ENCODE measurements around the gene PRDM5. TPM values are rescaled to one million over a fixed set of nuclear protein-coding genes. Genes with fewer than 3 reads are reported as not detected.

PRDM5 gene
- total and polyA plus RNA-seq, 9 of the 15 experiments (the other 6 are each of a cell fraction or from before 2014, with no cell fraction given): not detected

DNA sequence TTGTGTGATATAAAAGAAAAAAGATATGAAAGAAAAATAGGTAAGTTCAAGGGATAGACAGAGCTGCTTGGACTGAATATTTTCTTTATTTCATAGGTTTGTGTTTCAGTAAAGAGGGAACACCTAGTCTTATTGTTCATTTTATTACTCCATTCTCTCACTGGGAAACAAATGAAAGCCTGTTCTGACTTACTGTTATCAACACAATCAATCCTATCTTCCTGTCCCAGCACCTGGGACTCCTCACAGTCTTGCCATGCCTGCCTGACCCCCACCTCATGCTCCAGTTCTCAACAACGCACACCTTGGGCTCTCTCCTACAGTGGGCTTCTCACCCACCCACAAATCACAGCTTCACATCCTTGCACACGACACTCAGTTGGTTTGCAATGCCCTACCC, 189.5 kb downstream of the PRDM5 start:
- FAIRE-seq (no peak), ATAC-seq (no peak), DNase-seq (ENCODE audit: extremely low read depth in 1 of 4, low spot score in 3 of 4) (no peak)
- no peak overlapping the region for H2AFZ ChIP-seq (ENCODE audit: low read depth, low read length)
- 0% methylated on average over 2 of the region's 2 CpGs for WGBS (ENCODE audit: insufficient coverage, low coverage, missing lambda C conversion rate)
- no peaks in the 10 kb centered on the region for H3K36me3 ChIP-seq (ENCODE audit: control insufficient read depth, insufficient read depth, low read length)
- no peaks in the 10 kb centered on the region for H3K9me1 ChIP-seq (ENCODE audit: control insufficient read depth, insufficient read depth, low read length)
- H3K79me2 ChIP-seq (ENCODE audit: control insufficient read depth, insufficient read depth, low read length): no peaks in the 10 kb centered on the region
- H3K9ac ChIP-seq (ENCODE audit: insufficient read depth in 1 of 2, low read depth in 2 of 2, low read length in 2 of 2): no peak overlapping the region
- ChIA-PET CTCF (ENCODE audit: low intra/inter-chr PET ratio) (no interaction called here), POLR2A (no interaction called here)
- intact Hi-C loops (cut with micrococcal nuclease): no loop called here
- no peak overlapping the region for H3K4me3 ChIP-seq
- H4K20me1 ChIP-seq (replicated peaks; ENCODE audit: control insufficient read depth, insufficient read depth, low read length): no peaks in the 10 kb centered on the region
- no peak overlapping the region for H3K27ac ChIP-seq (ENCODE audit: extremely low read depth, low read depth, low read length)
- in situ Hi-C loops (cut with MboI): no loop called here
- no peaks in the 10 kb centered on the region for H3K27me3 ChIP-seq (ENCODE audit: control insufficient read depth in 2 of 2, insufficient read depth in 2 of 2, low read length in 2 of 2)
- TF ChIP-seq KHSRP (IDR thresholded peaks at IDR 0.05) (no peak), HDAC1 (IDR thresholded peaks at IDR 0.05) (no peak), RAD51 (IDR thresholded peaks at IDR 0.05; ENCODE audit: borderline replicate concordance, low read depth) (no peak), ZFPM2 (CRISPR knock-in tag; IDR thresholded peaks at IDR 0.05) (no peak), E2F3 (CRISPR knock-in tag; IDR thresholded peaks at IDR 0.05) (no peak), TAF1 (IDR thresholded peaks at IDR 0.05; ENCODE audit: control insufficient read depth, extremely low read depth, insufficient read depth, low read length, severe bottlenecking) (no peak), SIN3A (IDR thresholded peaks at IDR 0.05; ENCODE audit: borderline replicate concordance in 2 of 2, control insufficient read depth in 1 of 2, low read depth in 2 of 2, low read length in 2 of 2) (no peak), THRAP3 (IDR thresholded peaks at IDR 0.05; ENCODE audit: borderline replicate concordance) (no peak), GTF2F1 (IDR thresholded peaks at IDR 0.05; ENCODE audit: low read depth, low read length) (no peak), NFIC (IDR thresholded peaks at IDR 0.05) (no peak)
- TF ChIP-seq, protein P1, sequence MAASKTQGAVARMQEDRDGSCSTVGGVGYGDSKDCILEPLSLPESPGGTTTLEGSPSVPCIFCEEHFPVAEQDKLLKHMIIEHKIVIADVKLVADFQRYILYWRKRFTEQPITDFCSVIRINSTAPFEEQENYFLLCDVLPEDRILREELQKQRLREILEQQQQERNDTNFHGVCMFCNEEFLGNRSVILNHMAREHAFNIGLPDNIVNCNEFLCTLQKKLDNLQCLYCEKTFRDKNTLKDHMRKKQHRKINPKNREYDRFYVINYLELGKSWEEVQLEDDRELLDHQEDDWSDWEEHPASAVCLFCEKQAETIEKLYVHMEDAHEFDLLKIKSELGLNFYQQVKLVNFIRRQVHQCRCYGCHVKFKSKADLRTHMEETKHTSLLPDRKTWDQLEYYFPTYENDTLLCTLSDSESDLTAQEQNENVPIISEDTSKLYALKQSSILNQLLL (CRISPR knock-in tag; IDR thresholded peaks at IDR 0.05; ENCODE audit: borderline replicate concordance): no peak
- H3K4me1 ChIP-seq (replicated peaks in 1 of 2; ENCODE audit: control insufficient read depth in 2 of 2, insufficient read depth in 2 of 2, low read length in 2 of 2): no peaks in the 10 kb centered on the region
- BruUV-seq (replicated peaks): no TSS peak
- no peak overlapping the region for H3K4me2 ChIP-seq (ENCODE audit: insufficient read depth, low read length)
- no peaks in the 10 kb centered on the region for H3K9me3 ChIP-seq (replicated peaks; ENCODE audit: control insufficient read depth, insufficient read depth, low read depth, low read length)
